NCI-H2227 (cell line): ENCODE measurements around the gene SYT17.

ENCODE experiments used
- DNase-seq: peaks from one replicate; lab custom pipeline; 2025; ENCODE audit not compliant: unreplicated experiment; lab: John Stamatoyannopoulos, UW

SYT17 gene

GRCh38 chr16:19242987-19243575, 75.0 kb downstream of the SYT17 start:
- no peak for DNase-seq

- DNase-seq: no peak
These were observed 77.4 kb downstream of the SYT17 start for GRCh38 chr16:19245326-19245925.

GRCh38 chr16:19252904-19253303, 84.9 kb downstream of the SYT17 start:
- DNase-seq: no peak

- DNase-seq: no peak
These were observed 86.6 kb downstream of the SYT17 start for GRCh38 chr16:19254611-19255010.

- DNase-seq: no peak
These were observed 96.2 kb downstream of the SYT17 start for GRCh38 chr16:19264123-19264673.

- no peak for DNase-seq
These were observed 97.4 kb downstream of the SYT17 start for GRCh38 chr16:19265380-19265930.

GRCh38 chr16:19266774-19267173, 98.7 kb downstream of the SYT17 start:
- DNase-seq: no peak

- no peak for DNase-seq
These were observed 101.1 kb downstream of the SYT17 start for GRCh38 chr16:19269098-19269497.

GRCh38 chr16:19274165-19274797, 106.2 kb downstream of the SYT17 start:
- DNase-seq: no peak

GRCh38 chr16:19278403-19278802, 110.4 kb downstream of the SYT17 start:
- no peak for DNase-seq

- DNase-seq: peak; percentile 39
These were observed 113.2 kb downstream of the SYT17 start for GRCh38 chr16:19281246-19281645.

GRCh38 chr16:19282101-19282500, 114.1 kb downstream of the SYT17 start:
- DNase-seq: no peak

GRCh38 chr16:19283637-19284036, 115.6 kb downstream of the SYT17 start:
- no peak for DNase-seq

GRCh38 chr16:19284207-19284606, 116.2 kb downstream of the SYT17 start:
- no peak for DNase-seq

GRCh38 chr16:19285431-19285830, 117.4 kb downstream of the SYT17 start, which contains the start of gene CLEC19A:
Gene CLEC19A (plus strand): TSS chr16:19285731. CDS start chr16:19285852, 121 bp downstream.
- no peak for DNase-seq

- DNase-seq: no peak
These were observed 118.8 kb downstream of the SYT17 start for GRCh38 chr16:19286827-19287226.

GRCh38 chr16:19287241-19287640, 119.2 kb downstream of the SYT17 start:
- no peak for DNase-seq

- peak; percentile 12 for DNase-seq
These were observed 121.1 kb downstream of the SYT17 start for GRCh38 chr16:19288872-19289799.

- peak; percentile 19 for DNase-seq
These were observed 121.9 kb downstream of the SYT17 start for GRCh38 chr16:19289811-19290485.

- no peak for DNase-seq
These were observed 122.8 kb downstream of the SYT17 start for GRCh38 chr16:19290860-19291259.
